GM19372 (cell line): ENCODE results near the gene CRIP1.

Experiments used
- ATAC-seq: cut with Tn5 transposase; IDR thresholded peaks from one replicate; pipeline ENCODE4 v1.9.1; 2021; ENCODE audit warnings: mild to moderate bottlenecking, low read depth, moderate library complexity; ENCODE audit not compliant: unreplicated experiment

Gene CRIP1, protein sequence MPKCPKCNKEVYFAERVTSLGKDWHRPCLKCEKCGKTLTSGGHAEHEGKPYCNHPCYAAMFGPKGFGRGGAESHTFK

DNA sequence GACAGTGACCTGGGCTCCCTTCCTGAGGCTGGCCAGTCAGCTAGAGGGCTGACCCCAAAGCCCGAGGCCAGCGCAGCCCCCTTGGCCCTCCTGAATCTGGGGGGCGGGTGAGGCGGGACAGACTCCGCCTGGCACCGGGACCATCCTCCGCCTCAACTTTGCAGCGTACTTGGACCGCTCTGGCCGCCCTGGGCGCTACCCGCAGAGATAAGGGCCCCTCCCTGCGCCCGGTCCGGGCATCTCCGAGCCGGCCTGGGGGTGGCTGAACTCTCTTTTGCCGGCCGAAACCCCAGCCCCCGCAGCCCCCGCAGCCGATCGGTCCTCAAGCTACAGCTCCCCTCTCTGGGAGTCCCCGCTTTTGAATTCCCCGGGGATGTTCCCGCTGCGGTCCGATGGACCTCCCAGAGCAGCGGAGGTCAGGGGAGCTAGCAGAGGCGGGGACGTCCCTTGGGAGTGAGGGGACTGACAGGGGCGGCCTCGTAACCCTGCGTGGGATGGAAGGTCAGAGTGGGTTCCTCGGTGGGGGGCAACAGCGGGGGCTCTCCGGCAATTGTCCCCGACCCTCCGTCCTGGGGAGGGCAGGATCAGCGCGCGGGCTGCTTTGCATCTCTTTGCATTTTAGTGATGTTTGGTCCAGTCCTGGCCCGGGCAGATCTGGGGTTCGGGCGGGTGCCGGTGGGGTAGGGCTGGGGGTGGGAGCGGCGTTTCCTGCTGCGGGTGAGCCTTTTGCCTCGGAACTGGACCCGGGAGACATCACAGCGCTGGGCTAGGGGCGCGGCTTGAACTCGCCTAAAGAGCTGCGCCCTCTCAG lies at the start of gene CRIP1:
CRIP1 (plus strand) TSS at position 724 of the 811 bp plus-strand sequence. CDS start 374 bp downstream, outside the sequence.
- no peak for ATAC-seq

DNA sequence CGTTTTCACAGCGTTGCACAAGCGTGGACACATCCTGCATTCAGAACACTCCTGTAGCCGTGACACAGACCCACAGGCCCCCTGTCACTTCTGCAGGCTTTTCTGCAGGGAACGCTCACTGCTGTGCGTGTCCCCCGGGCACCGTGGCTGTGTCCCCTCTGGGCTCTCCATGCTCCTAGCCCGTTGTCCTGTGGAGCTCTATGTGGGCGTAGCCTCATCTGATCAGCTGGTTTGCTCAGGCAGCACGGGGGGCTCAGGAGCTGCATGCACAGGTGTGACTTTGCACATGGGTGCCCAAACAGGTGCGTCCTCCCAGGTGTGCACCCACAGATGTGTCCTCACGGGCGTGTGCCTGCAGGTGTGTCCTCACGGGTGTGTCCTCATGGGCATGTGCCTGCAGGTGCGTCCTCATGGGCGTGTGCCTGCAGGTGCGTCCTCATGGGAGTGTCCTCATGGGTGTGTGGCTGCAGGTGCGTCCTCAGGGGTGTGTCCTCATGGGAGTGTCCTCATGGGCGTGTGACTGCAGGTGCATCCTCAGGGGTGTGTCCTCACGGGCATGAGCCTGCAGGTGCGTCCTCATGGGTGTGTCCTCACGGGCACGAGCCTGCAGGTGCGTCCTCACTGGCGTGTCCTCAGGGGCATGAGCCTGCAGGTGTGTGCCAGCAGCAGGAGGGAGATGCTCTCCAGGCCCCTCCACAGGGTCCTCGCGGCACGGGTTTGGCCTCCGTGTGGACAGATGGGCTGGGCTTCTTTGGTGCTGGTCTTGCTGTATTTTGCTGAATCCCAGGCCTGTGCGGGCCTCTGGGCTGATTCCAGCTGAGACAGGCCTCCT lies 49.6 kb upstream of the CRIP1 start:
- no peak for ATAC-seq

DNA sequence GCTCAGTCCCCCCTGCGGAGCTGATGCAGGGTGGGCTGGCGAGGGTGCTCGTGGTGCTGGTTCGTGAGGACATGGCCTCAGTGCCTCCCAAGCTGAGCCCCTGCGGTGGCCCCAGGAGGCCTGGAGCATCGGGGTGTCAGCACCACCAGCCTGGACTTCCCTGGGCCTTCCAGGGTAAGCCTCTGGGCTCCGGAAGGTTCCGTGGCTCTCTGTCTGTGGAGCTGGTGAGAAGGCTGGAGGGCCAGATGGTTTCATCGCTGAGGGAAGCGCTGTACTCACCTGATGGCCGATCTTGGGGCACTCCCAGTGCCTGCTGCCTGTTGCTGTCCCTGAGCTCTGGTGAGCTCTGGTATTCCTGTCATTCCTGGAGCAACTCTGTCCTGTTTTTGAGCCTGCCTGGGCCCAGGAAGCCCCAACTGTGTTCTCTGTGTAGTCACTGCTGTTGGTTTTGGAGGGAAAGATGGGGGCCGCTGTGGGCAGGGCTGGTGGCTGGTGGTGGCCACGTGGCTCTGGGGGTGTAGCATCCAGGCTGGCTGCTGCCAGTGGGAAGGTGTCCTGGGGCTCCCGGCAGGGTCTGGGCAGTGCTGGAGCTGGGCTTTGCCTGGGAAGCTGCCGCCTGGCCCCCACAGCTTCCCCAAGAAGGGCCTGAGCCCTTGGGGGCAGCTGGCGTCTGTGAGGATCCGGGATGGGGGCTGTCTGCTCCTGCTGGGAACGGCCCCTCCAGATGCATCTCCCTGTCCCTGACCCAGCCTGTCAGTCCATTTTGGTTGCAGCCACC lies 48.8 kb upstream of the CRIP1 start:
- no peak for ATAC-seq

DNA sequence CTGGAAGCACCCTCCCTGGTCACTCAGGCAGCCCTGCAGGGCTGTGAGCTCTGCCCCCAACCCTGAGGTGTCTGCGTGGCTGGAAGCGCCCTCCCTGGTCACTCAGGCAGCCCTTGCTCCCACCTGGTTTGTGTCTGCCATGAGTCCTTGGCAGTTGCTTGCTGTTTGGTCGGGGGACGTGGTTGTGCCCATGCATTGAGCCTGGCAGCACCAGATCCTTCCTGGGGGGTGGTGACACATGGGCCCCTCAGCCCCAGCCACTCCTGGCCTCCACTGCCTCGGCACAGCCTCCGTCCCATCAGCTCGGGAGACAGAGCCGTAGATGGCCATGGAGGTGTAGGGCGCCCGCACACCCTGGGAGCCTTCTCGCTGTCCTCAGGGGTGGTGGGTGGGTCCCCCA lies 47.5 kb upstream of the CRIP1 start:
- no peak for ATAC-seq

DNA sequence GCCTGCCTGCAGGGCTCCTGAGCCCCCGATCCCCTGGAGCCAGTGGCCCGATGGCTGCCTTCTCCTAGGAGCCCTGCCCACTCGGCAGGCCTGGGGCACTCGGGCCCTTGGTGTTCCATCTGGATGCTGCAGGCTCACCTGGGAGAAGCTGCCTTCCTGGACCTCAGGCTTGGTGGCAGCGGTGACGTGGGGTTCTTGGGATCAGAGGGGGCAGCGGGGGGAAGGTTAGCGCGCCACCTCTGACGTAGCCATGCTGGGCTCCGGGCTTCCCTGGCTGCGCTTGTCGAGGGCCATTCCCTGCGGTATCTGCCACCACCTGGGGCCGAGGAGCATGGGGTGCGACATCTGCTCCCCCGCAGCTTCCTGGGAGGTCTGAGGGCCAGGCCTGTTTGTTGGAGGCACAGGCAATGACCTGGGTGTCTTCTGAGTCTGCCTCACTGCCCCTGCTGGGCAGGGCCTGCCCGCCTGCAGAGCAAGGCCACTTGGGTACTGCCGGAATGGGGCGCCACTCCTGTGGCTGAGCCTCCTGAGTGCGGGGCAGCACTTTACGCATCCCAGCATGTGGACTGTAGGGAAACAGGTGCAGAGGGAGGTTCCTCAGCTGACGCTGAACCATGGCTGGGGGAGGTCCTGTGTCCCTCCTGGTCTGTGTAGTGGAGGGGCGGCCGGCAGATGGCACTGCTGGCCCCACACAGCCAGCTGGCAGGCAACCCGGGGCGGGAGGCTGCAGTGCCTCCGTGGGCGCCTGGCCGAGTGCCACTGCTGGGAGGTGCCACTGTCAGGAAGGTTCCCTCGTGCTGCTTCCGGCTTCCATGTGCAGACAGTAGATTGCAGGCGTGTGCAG lies 46.8 kb upstream of the CRIP1 start:
- no peak for ATAC-seq

DNA sequence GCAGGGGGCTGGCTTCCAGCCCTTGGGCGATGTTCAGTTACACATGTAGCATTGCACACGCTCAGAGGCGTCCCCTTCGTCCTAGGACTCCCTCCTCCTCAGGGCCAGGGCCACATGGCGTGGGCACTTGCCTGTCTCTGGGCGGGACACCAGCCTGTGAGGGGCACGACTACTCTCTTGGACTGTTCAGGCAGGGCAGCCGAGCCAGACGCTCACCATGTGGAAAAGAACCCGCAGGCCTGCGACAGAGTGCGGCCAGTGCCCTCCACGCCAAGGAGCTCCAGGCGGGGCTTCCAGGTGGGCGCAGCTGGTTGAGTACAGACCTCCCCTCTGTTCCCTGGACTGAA lies 46.2 kb upstream of the CRIP1 start:
- no peak for ATAC-seq

DNA sequence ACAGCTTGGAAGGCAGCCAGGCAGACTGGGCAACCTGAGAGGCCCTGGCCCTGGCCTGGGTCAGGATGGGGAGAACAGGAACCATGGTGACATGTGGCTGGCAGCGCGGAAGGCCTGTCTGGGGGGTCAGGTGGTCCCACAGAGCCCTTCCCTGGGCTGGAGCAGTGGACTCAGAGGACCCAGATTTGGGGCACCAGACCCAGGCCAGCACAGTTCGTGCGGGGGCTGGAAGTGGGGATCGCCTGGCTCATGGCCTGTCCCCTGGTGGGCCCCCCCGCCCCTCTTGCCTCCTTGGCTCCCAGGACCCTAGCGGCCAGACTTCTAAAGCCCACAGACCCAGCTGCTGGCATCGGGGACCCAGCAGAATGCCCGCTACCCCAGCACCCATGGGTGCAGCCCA lies 45.7 kb upstream of the CRIP1 start:
- no peak for ATAC-seq

DNA sequence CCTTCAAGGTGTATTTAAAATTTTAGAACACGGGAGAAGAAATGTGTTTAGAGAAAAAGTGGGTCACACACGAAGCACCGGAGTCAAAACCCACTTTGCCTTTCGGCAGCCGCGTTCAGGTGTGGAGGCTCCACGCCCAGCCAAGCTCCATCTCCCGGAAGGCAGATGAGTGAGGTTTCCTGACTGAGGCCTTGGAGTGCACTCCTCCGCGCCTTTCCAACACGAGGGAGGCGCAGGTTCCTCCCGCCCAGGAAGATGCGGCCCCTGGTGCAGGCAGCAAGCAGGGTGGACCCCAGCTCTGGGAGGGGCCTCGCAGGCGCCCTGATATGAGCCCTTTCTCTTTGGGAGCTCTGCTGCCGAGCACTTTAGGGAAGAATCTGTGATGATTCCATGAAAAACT lies 44.6 kb upstream of the CRIP1 start:
- ATAC-seq: no peak

DNA sequence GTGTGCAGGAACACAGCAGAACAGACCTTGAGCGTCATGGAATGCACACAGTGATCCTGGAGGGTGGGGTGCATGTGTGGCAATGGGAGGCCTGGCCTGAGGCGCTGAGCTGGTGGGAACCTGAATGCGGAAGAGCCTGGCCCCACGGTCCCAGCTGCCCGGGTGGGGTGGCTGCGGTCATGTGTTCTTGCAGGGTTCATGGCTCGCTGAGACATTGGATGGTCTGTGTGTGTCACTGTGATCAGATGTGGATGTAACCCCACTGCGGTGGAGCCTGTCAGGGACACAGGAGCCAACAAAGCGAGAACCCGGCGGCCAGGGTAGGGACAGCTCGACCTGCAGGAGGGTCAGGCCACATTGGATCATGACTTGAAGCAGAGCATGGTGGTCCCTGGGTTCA lies 43.9 kb upstream of the CRIP1 start:
- no peak for ATAC-seq

DNA sequence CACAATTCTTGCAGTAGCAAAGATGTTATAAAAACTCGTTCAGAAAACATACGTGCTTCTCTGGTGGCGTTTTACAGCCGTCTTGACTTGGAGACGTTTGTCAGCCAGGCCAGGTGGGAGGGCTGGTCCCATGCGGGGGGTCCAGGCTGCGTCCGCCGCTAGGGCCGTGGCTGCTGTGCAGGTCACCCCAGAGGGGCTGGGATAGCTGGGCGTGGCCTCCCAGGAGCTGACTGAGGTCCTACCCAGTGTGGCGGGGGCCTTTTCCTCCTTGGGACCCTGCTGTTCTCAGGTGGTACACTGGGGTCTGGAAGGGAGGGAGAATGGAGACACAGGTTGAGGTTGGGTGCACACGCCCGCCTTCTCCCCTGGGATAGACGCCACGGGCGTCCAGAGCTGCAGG lies 41.8 kb upstream of the CRIP1 start:
- ATAC-seq: no peak

DNA sequence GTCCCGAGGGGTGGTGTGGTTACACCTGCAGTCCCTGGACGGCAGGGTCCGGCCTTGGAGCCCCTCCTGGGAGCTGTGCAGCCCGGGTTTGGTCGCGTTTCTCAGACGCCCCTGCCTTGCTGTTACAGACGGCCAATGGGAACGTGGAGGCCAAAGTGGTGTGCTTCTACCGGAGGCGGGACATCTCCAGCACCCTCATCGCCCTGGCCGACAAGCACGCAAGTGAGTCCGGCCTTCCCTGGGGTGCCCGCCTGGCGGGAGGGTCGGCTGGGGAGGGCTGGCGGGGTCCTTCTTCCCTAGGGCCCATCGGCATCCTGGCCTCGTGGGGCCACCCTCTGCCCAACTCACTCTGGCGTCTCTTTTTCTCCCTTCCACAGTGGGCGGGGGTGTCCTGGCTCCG lies 41.4 kb upstream of the CRIP1 start:
- no peak for ATAC-seq

DNA sequence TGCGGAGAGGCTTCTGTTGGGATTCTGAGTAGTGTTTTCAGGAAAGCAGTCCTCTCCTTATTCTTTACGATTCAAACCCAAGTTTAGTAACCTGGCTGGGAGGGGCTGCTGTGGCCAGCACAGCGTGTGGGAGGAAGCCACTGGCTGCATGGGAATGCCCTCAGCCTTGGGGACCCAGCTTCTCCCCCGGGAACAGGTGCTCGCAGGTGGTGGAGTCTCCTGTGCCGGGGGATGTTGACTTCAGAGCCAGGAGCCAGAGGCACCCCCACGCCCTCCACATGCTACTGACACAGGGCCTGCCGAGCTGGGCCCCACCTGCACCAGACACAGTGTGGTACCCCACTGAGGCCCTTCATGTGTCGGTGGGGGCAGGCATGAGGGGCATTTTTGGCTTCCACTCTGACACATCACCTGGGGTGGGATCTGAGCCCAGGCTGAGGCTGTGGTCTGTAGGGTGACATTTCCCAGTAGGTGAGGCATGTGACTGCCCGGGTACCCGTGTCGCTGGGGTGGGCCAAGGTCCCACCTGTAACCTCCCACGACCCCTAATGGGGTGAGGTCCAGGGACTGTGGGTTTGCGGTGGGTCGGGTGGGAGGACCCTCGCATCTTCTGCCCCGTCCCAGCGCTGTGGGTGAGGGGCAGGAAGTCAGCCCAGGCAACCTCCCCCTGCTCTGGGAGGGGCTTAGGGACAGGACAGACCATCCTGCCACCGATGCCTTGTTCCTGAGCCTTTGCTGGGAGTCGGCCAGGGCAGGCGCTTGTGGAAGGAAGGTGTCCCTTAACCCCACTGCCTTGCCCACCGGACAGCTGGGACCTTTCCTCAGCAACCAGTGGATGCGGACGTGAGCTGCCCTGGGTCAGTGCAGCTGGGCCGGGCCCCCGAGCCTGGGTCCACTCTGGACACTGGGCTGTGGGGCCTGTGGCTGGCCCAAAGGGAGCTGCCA lies 40.5 kb upstream of the CRIP1 start:
- no peak for ATAC-seq

DNA sequence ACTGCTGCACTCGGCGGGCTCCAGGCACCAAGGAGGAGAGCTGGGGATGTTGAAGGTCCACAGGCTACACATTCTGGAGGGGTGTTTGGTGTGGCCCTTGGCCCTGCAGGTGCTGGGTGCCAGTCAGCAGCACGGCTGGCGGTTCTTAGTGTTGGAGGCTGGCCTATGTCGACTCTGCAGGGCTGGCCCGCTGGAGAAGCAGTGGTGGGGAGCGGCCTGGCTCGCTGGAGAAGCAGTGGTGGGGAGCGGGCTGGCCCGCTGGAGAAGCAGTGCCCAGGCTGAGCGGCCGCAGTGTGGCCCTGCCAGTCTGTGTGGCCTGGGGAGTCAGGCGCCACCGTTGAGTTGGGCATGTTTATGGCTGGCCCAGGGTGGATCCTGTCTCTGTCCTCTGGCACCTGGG lies 39.7 kb upstream of the CRIP1 start:
- no peak for ATAC-seq

DNA sequence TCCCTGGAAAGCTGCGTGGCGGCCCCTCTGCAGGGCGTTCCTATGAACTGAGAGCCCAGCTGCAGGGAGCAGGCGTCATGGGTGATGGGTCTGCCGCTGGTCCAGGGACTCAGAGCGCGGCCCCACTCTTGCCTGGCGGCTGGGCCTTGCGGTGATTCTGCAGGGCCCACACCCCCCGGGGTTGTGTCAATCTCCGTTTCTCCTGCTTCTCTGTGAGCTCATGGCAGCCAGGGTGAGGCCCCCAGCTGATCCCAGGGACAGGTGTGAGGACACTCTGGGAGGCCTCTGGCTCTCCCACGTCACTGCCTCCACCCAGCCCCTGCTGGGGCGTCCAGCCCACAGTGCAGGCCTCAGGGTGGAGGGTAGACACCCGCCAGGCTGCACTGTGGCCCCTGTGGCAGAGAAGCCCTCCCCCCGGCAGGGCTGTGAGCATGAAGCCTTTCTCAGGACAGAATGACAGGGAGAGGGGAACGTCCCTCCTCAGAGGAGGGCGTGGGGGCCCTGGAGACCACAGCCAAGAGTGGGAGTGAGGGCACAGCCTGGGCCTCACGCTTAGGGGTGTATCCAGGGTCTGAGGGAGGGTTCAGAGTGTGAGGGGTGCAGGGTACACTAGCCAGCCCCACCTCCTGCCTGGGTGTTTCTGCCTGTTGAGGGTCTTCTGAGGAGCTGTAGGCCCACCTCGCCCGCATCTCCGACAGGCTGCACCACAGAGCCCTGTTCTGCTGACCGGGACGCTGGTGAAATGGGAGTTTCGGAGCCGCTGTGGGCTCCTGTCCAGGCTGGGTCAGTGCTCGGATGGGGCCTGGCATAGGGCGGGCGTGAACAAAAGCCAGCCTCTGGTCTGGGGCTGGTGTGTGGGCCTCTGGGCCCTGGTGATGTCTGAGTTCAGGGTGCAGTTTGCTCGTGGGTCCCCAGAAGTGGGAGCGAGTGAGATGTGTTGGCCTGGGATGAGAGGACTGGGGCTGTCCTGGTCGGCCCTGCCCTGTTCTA lies 38.7 kb upstream of the CRIP1 start:
- no peak for ATAC-seq

DNA sequence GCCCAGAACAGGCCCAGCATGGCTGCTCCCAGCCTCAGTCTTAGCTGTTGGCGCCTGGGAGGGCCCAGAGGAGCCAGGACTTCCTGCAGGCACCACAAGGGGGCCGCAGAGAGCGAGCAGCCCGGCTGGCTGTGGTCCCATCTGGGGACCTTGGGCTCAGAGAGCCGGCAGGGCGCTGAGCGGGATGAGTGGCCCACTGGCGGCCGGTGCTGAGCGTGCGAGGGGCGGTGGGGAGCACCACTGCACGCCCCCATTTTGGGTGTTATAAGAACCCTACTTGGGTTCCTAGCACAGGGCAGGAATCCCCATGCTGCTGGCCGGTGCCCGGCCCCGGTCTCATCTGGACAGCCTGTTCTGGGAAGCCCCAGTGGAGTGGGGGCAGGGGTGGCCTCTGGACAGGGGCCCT lies 38.0 kb upstream of the CRIP1 start:
- no peak for ATAC-seq

DNA sequence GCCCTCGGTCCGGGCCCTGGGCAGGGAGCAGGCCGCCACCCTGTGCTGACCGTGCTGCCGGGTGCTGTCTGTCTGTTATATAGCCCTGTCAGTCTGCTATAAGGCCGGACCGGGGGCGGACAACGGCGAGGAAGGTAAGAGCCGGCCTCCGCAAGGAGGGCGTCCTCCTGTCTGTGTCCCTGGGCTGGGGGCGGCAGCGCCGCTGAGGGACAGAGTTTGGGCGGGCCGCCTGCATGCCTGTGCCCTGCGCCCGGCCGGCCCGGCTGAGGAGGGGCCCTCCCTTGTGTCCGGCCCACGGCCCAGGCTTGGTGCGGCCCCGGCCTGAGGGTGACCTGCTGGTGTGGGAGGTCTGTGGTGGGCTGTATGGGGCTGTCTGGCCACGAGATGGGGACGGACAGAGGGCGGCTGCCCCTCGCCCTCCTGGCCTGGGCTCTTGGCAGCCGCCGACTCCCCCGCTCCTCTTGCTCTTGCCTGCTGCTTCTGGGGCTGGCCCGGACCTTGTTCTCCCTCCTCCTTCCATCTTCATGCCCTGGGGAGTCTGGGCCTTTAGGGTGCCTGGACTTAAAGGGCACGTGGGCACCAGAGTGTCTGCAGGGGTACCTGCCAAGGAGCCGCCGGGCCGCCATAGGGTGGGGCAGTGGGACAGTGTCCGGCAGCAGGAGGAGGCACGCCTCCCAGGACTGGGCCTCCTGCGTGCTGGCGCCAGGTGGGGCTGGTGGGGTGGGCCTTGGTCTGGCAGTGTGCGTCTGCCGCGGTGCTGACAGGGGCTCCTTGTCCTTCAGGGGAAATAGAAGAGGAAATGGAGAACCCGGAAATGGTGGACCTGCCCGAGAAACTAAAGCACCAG lies 37.2 kb upstream of the CRIP1 start:
- ATAC-seq: no peak

DNA sequence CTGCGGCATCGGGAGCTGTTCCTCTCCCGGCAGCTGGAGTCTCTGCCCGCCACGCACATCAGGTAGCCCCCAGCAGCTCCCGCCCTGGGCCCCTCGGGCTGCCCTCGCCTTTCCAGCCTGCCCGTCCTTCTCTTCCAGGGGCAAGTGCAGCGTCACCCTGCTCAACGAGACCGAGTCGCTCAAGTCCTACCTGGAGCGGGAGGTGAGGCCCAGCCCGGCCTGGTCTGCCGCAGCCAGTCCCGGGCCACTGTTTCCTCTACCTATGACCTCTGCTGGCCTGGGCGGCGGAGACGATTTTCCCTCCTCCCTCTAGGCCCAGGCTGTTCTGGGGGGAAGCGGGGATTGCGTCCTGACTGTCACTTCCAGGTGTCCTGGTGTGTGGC lies 36.6 kb upstream of the CRIP1 start:
- no peak for ATAC-seq
